Neutrophil (primary cell): ENCODE measurements around the gene KLHL5.

Experiments
- H3K27ac ChIP-seq: fragments of 200-600 bp; sonication (generic); 2 replicates; pipeline ENCODE4 v1.5.1; 2016; ENCODE audit warnings: mild to moderate bottlenecking, moderate library complexity
- H3K27me3 ChIP-seq: fragments of 200-600 bp; sonication (generic); 2 replicates; pipeline ENCODE4 v1.6.0; 2016; ENCODE audit warnings: mild to moderate bottlenecking
- H3K36me3 ChIP-seq: fragments of 200-600 bp; sonication (generic); 2 replicates; pipeline ENCODE4 v1.5.1; 2017
- H3K4me1 ChIP-seq, 2 experiments: fragments of 200-600 bp in 1 of 2; sonication (generic) in 1 of 2; 1 replicate in 1 of 2; 2 replicates in 1 of 2; pipeline versions ENCODE4 v1.5.1 to v1.6.1; 2013 to 2016; ENCODE audit warnings: low read depth in 1 of 2, low read length in 1 of 2, mild to moderate bottlenecking in 1 of 2, moderate library complexity in 1 of 2; ENCODE audit not compliant: control insufficient read depth in 1 of 2, insufficient read depth in 1 of 2
- H3K4me3 ChIP-seq, 2 experiments: fragments of 200-600 bp in 1 of 2; sonication (generic) in 1 of 2; 1 replicate in 1 of 2; 2 replicates in 1 of 2; pipeline ENCODE4 v1.5.1; 2013 to 2016; ENCODE audit warnings: low read depth in 1 of 2, low read length in 1 of 2, mild to moderate bottlenecking in 1 of 2, moderate library complexity in 1 of 2
- H3K9me3 ChIP-seq: fragments of 200-600 bp; sonication (generic); 2 replicates; pipeline ENCODE4 v1.5.1; 2016
- TF ChIP-seq, protein P1 (sequence below): fragments of 200-600 bp; sonication (generic); IDR thresholded peaks from 2 replicates; pipeline ENCODE4 v1.5.1; 2016; ENCODE audit warnings: antibody characterized with exemption

KLHL5 gene

DNA sequence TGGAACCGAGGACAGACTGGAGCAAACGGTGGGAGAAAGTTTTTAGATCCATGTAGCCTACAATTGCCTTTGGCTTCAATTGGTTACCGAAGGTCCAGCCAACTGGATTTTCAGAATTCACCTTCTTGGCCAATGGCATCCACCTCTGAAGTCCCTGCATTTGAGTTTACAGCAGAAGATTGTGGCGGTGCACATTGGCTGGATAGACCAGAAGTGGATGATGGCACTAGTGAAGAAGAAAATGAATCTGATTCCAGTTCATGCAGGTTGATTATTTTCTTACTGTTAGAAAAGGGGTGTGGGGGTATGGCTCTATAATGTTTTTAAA is 702 bp downstream of the KLHL5 start:
- H3K36me3 ChIP-seq, result no peaks in the 10 kb centered on the region
- no peaks in the 10 kb centered on the region for H3K9me3 ChIP-seq
- H3K4me1 ChIP-seq, result no peaks in the 10 kb centered on the region
- TF ChIP-seq, protein P1, sequence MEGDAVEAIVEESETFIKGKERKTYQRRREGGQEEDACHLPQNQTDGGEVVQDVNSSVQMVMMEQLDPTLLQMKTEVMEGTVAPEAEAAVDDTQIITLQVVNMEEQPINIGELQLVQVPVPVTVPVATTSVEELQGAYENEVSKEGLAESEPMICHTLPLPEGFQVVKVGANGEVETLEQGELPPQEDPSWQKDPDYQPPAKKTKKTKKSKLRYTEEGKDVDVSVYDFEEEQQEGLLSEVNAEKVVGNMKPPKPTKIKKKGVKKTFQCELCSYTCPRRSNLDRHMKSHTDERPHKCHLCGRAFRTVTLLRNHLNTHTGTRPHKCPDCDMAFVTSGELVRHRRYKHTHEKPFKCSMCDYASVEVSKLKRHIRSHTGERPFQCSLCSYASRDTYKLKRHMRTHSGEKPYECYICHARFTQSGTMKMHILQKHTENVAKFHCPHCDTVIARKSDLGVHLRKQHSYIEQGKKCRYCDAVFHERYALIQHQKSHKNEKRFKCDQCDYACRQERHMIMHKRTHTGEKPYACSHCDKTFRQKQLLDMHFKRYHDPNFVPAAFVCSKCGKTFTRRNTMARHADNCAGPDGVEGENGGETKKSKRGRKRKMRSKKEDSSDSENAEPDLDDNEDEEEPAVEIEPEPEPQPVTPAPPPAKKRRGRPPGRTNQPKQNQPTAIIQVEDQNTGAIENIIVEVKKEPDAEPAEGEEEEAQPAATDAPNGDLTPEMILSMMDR, result no peak
- H3K4me3 ChIP-seq, result no peak overlapping the region
- no peaks in the 10 kb centered on the region for H3K27me3 ChIP-seq
- no peak overlapping the region for H3K27ac ChIP-seq

DNA sequence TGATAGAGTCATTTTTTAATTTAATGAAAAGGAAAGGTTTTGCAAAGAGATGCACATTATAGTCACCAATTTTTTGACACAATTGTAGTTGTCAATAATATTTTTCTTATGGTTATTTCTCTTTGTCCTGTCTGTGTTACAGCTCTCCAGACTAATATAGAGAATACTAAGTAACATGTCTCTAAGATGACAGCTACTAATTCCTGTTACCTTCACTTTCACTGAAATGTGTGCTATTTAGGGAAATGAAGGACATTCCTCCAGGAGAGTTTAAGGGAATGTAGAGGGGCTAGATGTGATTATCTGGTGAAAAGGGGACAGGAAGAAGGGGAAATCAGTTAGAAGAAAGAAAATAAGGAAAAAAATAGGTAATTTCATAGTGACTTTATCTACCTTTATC is 1.4 kb downstream of the KLHL5 start:
- Histone ChIP-seq H3K4me3 (no peak overlapping the region), H3K36me3 (no peaks in the 10 kb centered on the region), H3K27ac (no peak overlapping the region), H3K27me3 (no peaks in the 10 kb centered on the region), H3K9me3 (no peaks in the 10 kb centered on the region), H3K4me1 (peaks cover 0 to 3% of the 10 kb centered on the region in 2 experiments)
- TF ChIP-seq, protein P1, result no peak

DNA sequence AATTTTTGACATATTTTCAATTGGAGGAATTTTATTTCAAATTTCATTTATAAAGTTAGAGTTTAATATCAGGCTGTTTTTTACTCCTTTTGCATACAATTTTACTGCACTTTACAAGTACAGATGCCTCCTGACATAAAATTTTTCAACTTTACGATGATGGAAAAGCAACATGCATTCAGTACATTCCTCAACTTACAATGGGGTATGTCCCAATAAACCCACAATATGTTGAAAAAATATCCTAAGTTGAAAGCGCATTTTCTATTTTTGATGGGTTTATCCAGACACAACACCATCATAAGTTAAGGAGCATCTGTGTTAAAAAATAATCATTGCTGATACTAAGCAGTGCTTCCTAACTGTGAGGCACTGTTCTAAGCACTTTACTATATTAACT is 4.3 kb downstream of the KLHL5 start:
- Histone ChIP-seq H3K9me3 (no peaks in the 10 kb centered on the region), H3K4me1 (peaks cover 0 to 10% of the 10 kb centered on the region in 2 experiments), H3K27ac (no peak overlapping the region), H3K27me3 (no peaks in the 10 kb centered on the region), H3K4me3 (no peak overlapping the region), H3K36me3 (no peaks in the 10 kb centered on the region)
- TF ChIP-seq, protein P1, result no peak

DNA sequence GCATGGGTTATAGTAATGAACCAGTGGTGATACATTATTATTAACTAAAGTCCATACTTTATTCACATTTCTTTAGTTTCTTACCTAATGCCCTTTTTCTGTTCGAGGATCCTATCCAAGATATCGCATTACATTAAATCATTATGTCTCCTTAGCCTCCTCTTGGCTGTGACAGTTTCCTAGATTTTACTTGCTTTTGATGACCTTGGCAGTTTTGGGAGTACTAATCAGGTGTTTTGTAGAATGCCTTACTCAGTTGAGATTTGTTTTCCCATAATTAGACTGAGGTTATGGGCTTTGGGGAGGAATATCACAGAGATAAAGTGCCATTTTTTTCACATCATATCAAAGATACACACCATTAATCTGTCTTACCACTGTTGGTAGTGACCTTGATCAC is 5.0 kb downstream of the KLHL5 start:
- Histone ChIP-seq H3K36me3 (no peaks in the 10 kb centered on the region), H3K9me3 (no peaks in the 10 kb centered on the region), H3K27me3 (no peaks in the 10 kb centered on the region), H3K27ac (no peak overlapping the region), H3K4me1 (peaks cover 0 to 10% of the 10 kb centered on the region in 2 experiments), H3K4me3 (no peak overlapping the region)
- TF ChIP-seq, protein P1, result no peak

DNA sequence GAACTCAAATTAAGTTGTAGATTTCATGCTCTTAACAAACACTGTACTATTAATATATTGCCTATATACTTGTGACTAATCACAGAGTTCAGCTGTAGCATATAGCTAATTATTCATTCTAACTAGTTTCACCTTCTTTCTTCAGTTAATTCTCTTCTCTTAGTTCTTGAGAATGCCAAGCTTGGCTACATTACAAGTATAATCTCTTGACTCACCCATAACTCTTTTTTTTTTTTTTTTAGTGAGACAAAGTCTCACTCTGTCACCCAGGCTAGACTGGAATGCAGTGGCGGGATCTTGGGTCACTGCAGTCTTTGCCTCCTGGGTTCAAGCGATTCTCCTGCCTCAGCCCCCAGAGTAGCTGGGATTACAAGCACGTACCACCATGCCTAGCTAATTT is 5.4 kb downstream of the KLHL5 start:
- Histone ChIP-seq H3K4me1 (peaks cover 0 to 10% of the 10 kb centered on the region in 2 experiments), H3K36me3 (no peaks in the 10 kb centered on the region), H3K4me3 (no peak overlapping the region), H3K27ac (no peak overlapping the region), H3K27me3 (no peaks in the 10 kb centered on the region), H3K9me3 (no peaks in the 10 kb centered on the region)
- TF ChIP-seq, protein P1, result no peak

GRCh38 chr4:39068907-39069306 is 6.9 kb downstream of the KLHL5 start:
- no peaks in the 10 kb centered on the region for H3K9me3 ChIP-seq
- no peaks in the 10 kb centered on the region for H3K36me3 ChIP-seq
- no peaks in the 10 kb centered on the region for H3K27me3 ChIP-seq
- no peak overlapping the region for H3K4me3 ChIP-seq
- TF ChIP-seq, protein P1, result no peak
- H3K4me1 ChIP-seq, result peaks cover 0 to 10% of the 10 kb centered on the region in 2 experiments
- no peak overlapping the region for H3K27ac ChIP-seq
